GM19328 (cell line): ENCODE data around the gene CEP135.
A peak's percentile ranks its signal among the peaks of the same experiment; 100 is the strongest.
"Not testable (repeated sequence)": the region's sequence is repeated elsewhere in the genome, so short reads cannot be mapped to it uniquely, and the experiment has no call there.

Experiments used
- ATAC-seq: cut with Tn5 transposase; IDR thresholded peaks from one replicate; pipeline ENCODE4 v1.9.1; 2021; ENCODE audit warnings: mild to moderate bottlenecking, moderate library complexity; ENCODE audit not compliant: unreplicated experiment

CEP135 gene

GRCh38 chr4:55948726-55949481 lies at the start of gene CEP135:
Gene CEP135 (plus strand): TSS chr4:55948945. CDS start chr4:55952131, 3,186 bp downstream.
- peak; percentile 77 for ATAC-seq

DNA sequence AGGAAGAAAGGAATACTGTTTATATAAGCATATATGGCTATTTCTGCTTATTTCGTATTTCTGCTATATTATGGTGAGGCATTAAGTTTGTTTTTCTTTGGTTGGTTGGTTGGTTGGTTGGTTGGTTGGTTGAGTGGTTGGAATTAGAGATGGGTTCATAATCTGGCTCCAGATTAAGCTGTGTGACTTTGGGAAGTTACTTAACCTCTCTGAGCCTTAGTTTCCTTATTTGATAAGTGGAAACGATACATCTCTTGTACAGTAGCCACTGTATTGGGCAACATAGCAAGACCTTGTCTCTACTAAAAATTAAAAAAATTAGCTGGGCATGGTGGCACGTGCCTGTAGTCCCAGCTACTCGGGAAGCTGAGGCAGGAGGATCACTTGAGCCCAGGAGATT lies 46.1 kb upstream of the CEP135 start:
- ATAC-seq = no peak

DNA sequence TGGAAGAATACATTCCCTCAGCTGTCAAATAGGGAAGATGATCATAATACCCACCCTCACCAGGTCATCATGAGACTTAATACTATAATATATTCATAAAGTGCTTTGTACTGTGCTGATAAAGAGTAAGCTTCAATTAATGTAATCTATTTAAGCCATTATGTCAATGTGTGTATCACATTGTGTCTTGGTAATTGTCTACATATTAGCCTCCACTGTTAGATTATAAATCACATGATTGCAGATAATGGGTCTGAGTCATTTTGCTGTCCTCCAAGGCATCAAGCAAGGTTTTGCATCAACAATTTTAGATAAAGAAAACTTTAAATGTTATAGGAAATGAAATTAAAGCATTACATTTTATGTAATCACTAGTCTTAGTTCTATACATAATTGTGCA lies 45.2 kb upstream of the CEP135 start:
- no peak for ATAC-seq

DNA sequence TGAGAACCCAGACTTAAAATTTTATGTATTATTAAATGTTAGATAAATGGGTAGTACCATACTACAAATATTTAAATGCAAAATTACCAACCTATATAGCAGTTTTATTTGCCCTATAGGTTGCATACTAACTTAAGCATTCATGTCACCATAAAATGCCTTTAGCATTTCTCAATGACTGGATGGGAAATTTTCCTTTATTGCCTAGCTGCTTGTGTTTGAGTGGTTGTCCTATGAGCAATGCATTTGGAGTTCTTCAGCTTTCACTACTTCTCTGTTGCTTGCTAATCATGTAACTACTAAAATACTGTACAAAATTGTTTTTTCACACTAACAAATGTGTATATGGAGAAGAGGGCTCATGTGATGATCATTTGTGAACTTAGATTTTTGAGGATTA lies 44.2 kb upstream of the CEP135 start:
- no peak for ATAC-seq

DNA sequence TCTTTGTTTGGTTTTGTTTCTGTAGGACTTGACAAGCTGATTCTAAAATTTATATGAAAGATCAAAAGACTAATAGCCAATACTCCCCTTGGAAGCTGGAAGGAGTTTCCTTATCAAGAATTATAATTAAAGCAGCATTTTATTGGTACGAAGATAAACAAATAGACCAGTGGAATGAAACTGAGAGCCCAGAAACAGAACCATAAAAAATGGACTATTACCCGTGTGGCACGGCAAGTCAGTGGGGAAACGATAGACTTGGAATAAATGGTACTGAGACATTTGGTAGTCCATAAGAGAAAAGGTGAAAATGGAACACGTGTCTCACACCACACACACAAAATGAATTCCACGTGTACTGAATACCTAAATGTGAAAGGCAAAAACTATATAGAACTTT lies 42.4 kb upstream of the CEP135 start:
- ATAC-seq = no peak

GRCh38 chr4:55906989-55907388 lies 41.8 kb upstream of the CEP135 start:
- ATAC-seq = no peak

DNA sequence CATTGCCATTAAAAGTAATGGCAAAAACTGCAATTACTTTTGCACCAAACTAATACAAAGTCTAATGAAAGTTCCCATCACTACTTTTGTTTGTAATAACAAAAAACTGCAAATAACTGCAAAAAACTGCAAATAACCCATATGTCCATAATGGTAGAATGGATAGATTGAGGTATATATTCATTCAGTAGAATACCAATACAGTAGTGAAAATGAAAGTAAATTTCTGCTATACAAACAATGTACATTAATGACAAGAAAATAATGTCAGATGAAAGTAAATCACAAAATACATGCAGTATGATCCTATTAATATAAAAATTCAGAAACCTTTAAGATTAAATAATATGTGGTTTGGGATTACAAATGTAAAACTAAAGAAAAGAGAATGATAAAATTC lies 41.3 kb upstream of the CEP135 start:
- ATAC-seq = no peak

- no peak for ATAC-seq
Observed at GRCh38 chr4:55910140-55910539, 38.6 kb upstream of the CEP135 start.

- ATAC-seq = no peak
Observed at GRCh38 chr4:55912249-55912648, 36.5 kb upstream of the CEP135 start.

- no peak for ATAC-seq
Observed at GRCh38 chr4:55920571-55920970, 28.2 kb upstream of the CEP135 start.

- no peak for ATAC-seq
Observed at GRCh38 chr4:55921093-55921492, 27.7 kb upstream of the CEP135 start.

DNA sequence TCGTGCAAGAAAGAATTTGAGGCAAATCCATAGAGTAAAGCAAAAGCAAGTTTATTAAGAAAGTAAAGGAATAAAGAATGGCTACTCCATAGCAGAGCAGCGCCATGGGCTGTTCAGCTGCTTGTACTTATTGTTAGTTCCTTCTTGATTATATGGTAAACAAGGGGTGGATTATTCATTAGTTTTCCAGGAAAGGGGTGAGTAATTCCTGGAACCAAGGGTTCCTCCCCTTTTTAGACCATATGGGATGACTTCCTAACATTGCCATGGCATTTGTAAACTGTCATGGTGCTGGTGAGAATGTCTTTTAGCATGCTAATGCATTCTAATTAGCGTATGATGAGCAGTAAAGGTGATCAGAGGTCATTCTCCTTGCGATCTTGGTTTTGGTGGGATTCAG lies 23.5 kb upstream of the CEP135 start:
- no peak for ATAC-seq

GRCh38 chr4:55926610-55927009 lies 22.1 kb upstream of the CEP135 start:
- ATAC-seq = no peak

DNA sequence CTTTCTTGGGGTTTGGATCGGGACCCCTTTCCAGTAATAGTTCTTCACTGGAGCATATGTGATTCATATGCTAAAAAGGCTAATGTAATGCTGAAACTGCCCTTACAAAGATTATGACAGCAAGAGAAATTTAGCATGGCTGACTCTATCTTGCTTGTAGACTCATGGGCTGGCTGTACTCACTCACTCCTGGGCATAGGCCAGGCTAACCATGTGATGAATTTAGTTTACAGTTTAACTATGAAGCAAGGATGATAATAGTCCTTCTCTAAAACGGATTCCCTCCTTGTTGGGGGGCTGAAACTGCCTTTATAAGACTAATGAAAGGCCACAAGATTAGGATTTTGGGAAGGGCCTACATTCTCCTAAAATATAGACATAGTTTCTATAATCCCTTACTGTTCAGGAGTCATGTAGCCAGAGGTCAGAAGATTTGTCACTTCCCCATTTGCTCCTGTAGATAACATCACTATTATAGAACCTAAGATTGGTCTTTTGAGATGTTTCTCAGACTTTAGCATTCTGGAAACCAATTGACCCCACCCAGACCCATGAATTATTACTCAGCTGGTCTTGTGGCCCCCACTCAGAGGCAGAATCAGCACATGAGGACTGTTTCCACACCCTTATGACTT lies 20.8 kb upstream of the CEP135 start:
- ATAC-seq = no peak

DNA sequence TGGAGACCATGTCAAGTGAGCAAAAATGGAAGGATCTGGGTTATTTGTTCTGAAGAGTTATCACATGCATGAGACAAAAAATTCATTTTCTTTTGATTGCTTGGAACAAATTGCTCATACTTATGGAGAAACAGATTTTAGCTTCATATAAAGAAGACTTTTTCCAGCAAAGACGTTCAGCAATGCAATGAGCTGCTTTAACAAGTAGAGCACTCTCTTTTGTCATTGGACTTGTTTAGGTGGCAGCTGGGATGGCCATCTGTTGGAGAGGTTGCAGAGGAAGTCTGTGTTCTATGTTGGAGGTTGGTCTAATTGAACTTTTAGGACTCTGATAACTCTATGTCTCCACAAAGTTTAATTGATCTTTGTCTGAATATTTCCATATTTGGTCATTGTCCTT lies 19.9 kb upstream of the CEP135 start:
- no peak for ATAC-seq

- no peak for ATAC-seq
Observed at GRCh38 chr4:55931043-55931442, 17.7 kb upstream of the CEP135 start.

DNA sequence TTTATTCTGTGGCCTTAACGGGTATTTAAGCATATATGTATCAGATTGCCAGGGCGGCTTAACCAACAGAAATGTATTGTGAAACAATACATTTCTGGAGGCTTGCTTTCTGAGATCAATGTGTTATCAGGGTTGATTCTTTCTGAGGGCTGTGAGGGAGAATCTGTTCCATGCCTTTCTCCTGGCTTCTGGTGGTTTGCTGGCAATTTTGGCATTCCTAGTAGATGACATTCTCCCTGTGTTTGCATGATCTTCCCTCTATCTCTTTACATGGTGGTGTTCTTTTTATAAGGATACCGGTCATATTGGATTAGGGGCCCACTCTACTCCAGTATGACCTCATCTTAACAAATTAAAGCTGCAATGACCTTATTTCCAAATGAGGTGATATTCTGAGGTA lies 16.9 kb upstream of the CEP135 start:
- no peak for ATAC-seq

GRCh38 chr4:55932511-55932910 lies 16.2 kb upstream of the CEP135 start:
- ATAC-seq = no peak

- ATAC-seq = no peak
Observed at GRCh38 chr4:55933611-55934010, 15.1 kb upstream of the CEP135 start.

GRCh38 chr4:55935907-55936306 lies 12.8 kb upstream of the CEP135 start:
- not testable (repeated sequence) for ATAC-seq

GRCh38 chr4:55938481-55938880 lies 10.3 kb upstream of the CEP135 start:
- ATAC-seq = no peak

GRCh38 chr4:55939421-55939820 lies 9.3 kb upstream of the CEP135 start:
- no peak for ATAC-seq
